NCI-H1105 treated with DMSO at 0.1 percent for 48 hours (cell line): ENCODE results near the gene GOLGA5.

Source experiments
- DNase-seq: peaks from one replicate; lab custom pipeline; 2025; lab: John Stamatoyannopoulos, UW

GOLGA5 gene

GRCh38 chr14:92883066-92883465 is 89.0 kb downstream of the GOLGA5 start:
- no peak for DNase-seq

DNA sequence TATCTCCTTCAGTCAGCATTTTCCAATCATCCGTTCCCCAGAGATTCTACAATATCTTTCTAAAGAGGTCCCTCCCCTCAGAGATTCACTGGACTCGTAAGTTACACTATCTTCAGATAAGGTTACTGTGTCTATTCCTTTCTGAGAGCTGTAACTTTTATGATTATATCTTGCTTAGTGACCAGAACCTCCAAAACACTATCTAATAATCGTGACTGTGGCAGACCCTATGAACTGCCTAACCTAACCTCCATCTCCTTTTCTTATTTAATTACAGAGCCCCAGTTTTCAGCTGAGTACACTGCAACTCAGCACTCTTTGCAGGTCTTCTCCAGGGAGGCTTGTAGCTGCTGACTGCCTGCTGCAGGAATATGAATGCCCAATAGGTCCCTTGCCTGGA is 90.3 kb downstream of the GOLGA5 start:
- DNase-seq = no peak

DNA sequence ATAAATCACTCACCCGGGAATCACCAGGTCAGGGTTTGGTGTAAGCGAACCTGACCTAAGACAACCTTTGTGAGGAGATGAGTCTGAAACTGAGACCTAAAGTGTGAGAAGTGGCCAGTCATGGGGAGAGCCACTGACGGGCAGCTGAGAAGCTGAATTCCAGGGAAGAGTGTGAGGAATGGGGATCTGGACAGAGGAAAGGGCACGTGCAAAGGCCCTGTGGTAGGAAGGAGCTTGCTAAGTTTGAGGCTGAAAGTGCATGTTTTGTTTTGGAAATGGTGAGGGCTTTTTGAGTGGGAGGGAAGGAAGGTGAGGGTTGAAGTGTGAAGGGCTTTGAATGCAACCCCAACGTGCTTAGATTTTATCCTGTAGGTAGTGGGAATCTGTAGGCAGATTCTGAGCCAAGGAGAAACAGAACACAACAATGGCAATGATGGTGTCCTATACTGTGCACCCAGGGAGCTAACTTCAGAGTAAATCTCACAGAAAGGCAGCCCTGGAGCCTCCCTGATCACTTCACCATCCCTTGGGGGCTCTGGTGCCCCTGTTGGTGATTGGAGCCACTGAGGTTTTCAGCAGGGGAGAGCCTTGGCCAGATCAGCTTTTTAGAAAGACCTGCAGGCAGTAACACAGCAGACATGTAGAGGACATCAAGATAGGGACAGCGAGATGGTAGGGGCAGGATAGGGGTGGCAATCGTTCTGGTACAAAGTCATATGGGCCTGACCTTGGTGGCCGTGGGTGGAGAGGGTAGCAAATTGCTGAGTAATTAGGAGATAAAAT is 91.4 kb downstream of the GOLGA5 start:
- no peak for DNase-seq

DNA sequence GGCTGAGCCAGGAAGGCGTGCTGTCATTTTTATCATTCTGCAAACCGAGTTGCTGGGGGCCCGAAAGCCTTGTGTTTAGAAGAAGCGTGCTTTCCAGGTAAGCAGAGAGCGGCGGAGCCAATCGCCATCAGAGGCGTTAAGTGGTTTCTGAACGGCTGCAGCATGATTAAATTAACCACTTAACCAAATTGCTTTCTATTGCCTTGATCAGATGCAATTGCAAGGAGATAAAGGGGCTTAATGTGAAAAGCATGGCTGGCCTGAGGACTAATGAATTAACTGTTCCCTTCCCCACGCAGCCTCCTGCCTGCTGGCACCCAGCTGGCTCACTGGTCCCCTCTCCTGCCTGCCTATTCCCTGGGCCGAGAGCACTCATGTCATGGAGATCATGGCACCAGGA is 92.2 kb downstream of the GOLGA5 start:
- DNase-seq = peak; percentile 99

- DNase-seq = no peak
These were observed 93.1 kb downstream of the GOLGA5 start for GRCh38 chr14:92887157-92887556.

DNA sequence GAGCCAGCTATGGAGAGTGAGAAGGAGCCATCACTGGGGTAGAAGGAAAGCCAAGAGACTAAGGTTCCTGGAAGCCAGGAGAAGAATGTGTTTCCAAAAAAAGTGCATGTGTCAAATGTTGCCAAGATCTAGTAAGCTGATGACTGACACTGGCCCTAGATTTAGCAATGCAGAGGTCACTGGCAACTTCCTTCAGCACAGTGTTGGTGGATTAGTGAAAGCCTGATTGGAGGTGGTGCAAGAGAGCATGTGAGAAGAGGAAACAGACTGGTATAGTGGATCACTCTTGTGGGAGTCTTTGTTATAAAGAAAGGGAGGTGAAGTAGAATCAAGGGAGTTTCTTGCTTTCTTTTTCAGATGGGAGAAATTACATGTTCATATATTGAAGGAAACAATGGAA is 94.8 kb downstream of the GOLGA5 start:
- no peak for DNase-seq
